ENCODE data around the gene SHQ1. TPM values are rescaled to one million over a fixed set of nuclear protein-coding genes. Genes with fewer than 3 reads are reported as not detected.

SHQ1 gene
- total RNA-seq, 3 donors from 2014 or later (not counting 1 experiment from before 2014, with no cell fraction given) = 16.3 to 36.7 (median 35.9) TPM

- Histone ChIP-seq H3K9me3 (ENCODE audit: control insufficient read depth, insufficient read depth, low read length) (no peaks in the 10 kb centered on the region), H3K4me3 (ENCODE audit: low read length) (no peak overlapping the region), H3K4me1 (ENCODE audit: control insufficient read depth, insufficient read depth, low read length) (no peaks in the 10 kb centered on the region), H3K27me3 (ENCODE audit: control insufficient read depth, insufficient read depth, low read length) (no peaks in the 10 kb centered on the region), H3K27ac (ENCODE audit: low read length) (no peak overlapping the region), H3K36me3 (ENCODE audit: control insufficient read depth, insufficient read depth, low read length) (no peaks in the 10 kb centered on the region)
- peaks cover 0 to 3% of the 10 kb centered on the region in 2 donors for H3K27me3 Mint-ChIP-seq (ENCODE audit: low read depth in 2 of 2)
- intact Hi-C loops (cut with micrococcal nuclease) = no loop called here
- no peak for TF ChIP-seq CTCF (IDR thresholded peaks at IDR 0.05)
- no peak overlapping the region for H3K4me3 Mint-ChIP-seq
- H3K9me3 Mint-ChIP-seq = no peaks in the 10 kb centered on the region
- DNase-seq (no peak), ATAC-seq (no peak)
- H3K4me1 Mint-ChIP-seq = no peaks in the 10 kb centered on the region
- WGBS (ENCODE audit: insufficient coverage) = 91% methylated on average over 7 of the region's 7 CpGs
- H3K36me3 Mint-ChIP-seq = no peaks in the 10 kb centered on the region
- H3K27ac Mint-ChIP-seq = no peak overlapping the region
Measured at GRCh38 chr3:72702390-72702789, 145.9 kb downstream of the SHQ1 start.

GRCh38 chr3:72700106-72700505 lies 148.1 kb downstream of the SHQ1 start:
- ATAC-seq (no peak), DNase-seq (no peak)
- Histone ChIP-seq H3K27me3 (ENCODE audit: control insufficient read depth, insufficient read depth, low read length) (no peaks in the 10 kb centered on the region), H3K27ac (ENCODE audit: low read length) (no peak overlapping the region), H3K36me3 (ENCODE audit: control insufficient read depth, insufficient read depth, low read length) (no peaks in the 10 kb centered on the region), H3K9me3 (ENCODE audit: control insufficient read depth, insufficient read depth, low read length) (no peaks in the 10 kb centered on the region), H3K4me3 (ENCODE audit: low read length) (no peak overlapping the region), H3K4me1 (ENCODE audit: control insufficient read depth, insufficient read depth, low read length) (no peaks in the 10 kb centered on the region)
- no peak for TF ChIP-seq CTCF (IDR thresholded peaks at IDR 0.05)
- Mint-ChIP-seq H3K9me3 (no peaks in the 10 kb centered on the region), H3K4me1 (no peaks in the 10 kb centered on the region), H3K27me3 (ENCODE audit: low read depth in 2 of 2) (peaks cover 0 to 3% of the 10 kb centered on the region in 2 donors), H3K27ac (no peak overlapping the region), H3K36me3 (no peaks in the 10 kb centered on the region), H3K4me3 (no peak overlapping the region)
- intact Hi-C loops (cut with micrococcal nuclease) = no loop called here
- 79% methylated on average over 2 of the region's 2 CpGs for WGBS (ENCODE audit: insufficient coverage)

GRCh38 chr3:72699631-72700030 lies 148.6 kb downstream of the SHQ1 start:
- Mint-ChIP-seq H3K27me3 (ENCODE audit: low read depth in 2 of 2) (peaks cover 0 to 3% of the 10 kb centered on the region in 2 donors), H3K27ac (no peak overlapping the region), H3K4me3 (no peak overlapping the region), H3K36me3 (no peaks in the 10 kb centered on the region), H3K4me1 (no peaks in the 10 kb centered on the region), H3K9me3 (no peaks in the 10 kb centered on the region)
- no peaks in the 10 kb centered on the region for H3K36me3 ChIP-seq (ENCODE audit: control insufficient read depth, insufficient read depth, low read length)
- intact Hi-C loops (cut with micrococcal nuclease) = no loop called here
- 74% methylated on average over 5 of the region's 5 CpGs for WGBS (ENCODE audit: insufficient coverage)
- no peaks in the 10 kb centered on the region for H3K9me3 ChIP-seq (ENCODE audit: control insufficient read depth, insufficient read depth, low read length)
- DNase-seq = no peak
- no peak overlapping the region for H3K27ac ChIP-seq (ENCODE audit: low read length)
- H3K4me1 ChIP-seq (ENCODE audit: control insufficient read depth, insufficient read depth, low read length) = no peaks in the 10 kb centered on the region
- TF ChIP-seq CTCF (IDR thresholded peaks at IDR 0.05) = no peak
- ATAC-seq = no peak
- no peaks in the 10 kb centered on the region for H3K27me3 ChIP-seq (ENCODE audit: control insufficient read depth, insufficient read depth, low read length)
- no peak overlapping the region for H3K4me3 ChIP-seq (ENCODE audit: low read length)

Other genes with a start within 250 kb of the SHQ1 start
- gene GXYLT2, start 39.6 kb upstream of the SHQ1 start, total RNA-seq = not detected
- gene PPP4R2, start 148.4 kb upstream of the SHQ1 start, total RNA-seq = 10 to 100 TPM; 50.4 to 72.8 (median 60.1) TPM
- 10 to 100 TPM in 2 of 3 donors, 1 to 10 TPM in 1; 8.9 to 11.2 (median 11.0) TPM for gene EBLN2, start 213.2 kb upstream of the SHQ1 start, total RNA-seq

Data from natural killer cell (primary cell).